HepG2 (cell line): Measurements from ENCODE around the gene RSPH1. TPM values are rescaled to one million over a fixed set of nuclear protein-coding genes. Genes with fewer than 3 reads are reported as not detected.

ENCODE experiments used
- ATAC-seq: fragments of 200-7000 bp; cut with Tn5 transposase; 3 replicates; pipeline ENCODE4 v1.9.1; 2020; ENCODE audit warnings: mild to moderate bottlenecking, moderate library complexity
- BruUV-seq: library from RNA; stranded (reverse); fragments of 400-500 nt; replicated peaks from 2 replicates; lab custom pipeline; 2021; lab: Mats Ljungman, UMichigan
- CTCF ChIA-PET: fragments of 300-600 bp; formaldehyde crosslinking; extraction: SDS; loops from one replicate; lab custom pipeline; 2021; ENCODE audit warnings: low total read pairs, inconsistent platforms, low intra/inter-chr PET ratio; lab: Yijun Ruan, JAX
- POLR2A ChIA-PET: fragments of 350-600 bp; sonication (Branson Sonifier 250); formaldehyde crosslinking; loops from one replicate; lab custom pipeline; 2020; ENCODE audit warnings: antibody characterized with exemption, inconsistent platforms; lab: Yijun Ruan, JAX
- DNase-seq: peaks from one replicate; pipeline ENCODE4 v3.0.0-alpha.2; 2015; ENCODE audit warnings: low spot score
- FAIRE-seq: peaks from 3 replicates; lab custom pipeline; 2011; peaks lifted over from hg19 to GRCh38; lab: Jason Lieb, UNC
- H2AFZ ChIP-seq: one replicate; pipeline ENCODE4 v1.6.1; 2011; ENCODE audit warnings: low read length, inconsistent platforms
- H3K27ac ChIP-seq: fragments of 300-600 bp; 3 replicates; pipeline ENCODE4 v1.8.0; 2011; ENCODE audit warnings: mixed run types, mild to moderate bottlenecking, mixed read lengths, low read length, inconsistent platforms; ENCODE audit not compliant: insufficient read depth; ENCODE audit errors: extremely low read length
- H3K27me3 ChIP-seq, 2 experiments: fragments of 200-600 bp in 1 of 2; 2 replicates in 1 of 2; 3 replicates in 1 of 2; pipeline versions ENCODE4 v1.6.0 to v1.8.0; 2011; ENCODE audit warnings: low read length in 2 of 2, mild to moderate bottlenecking in 2 of 2, moderate library complexity in 2 of 2, inconsistent platforms in 1 of 2; ENCODE audit not compliant: insufficient read depth in 2 of 2, control insufficient read depth in 1 of 2
- H3K36me3 ChIP-seq, 2 experiments: fragments of 200-600 bp in 1 of 2; replicated peaks in 1 of 2; 2 replicates in 1 of 2; 3 replicates in 1 of 2; pipeline versions ENCODE4 v1.5.1 to v1.8.0; 2011; ENCODE audit warnings: low read length in 2 of 2, inconsistent platforms in 1 of 2; ENCODE audit not compliant: insufficient read depth in 2 of 2, control insufficient read depth in 1 of 2
- H3K4me1 ChIP-seq: 2 replicates; pipeline ENCODE4 v1.5.1; 2012; ENCODE audit warnings: low read length, inconsistent platforms; ENCODE audit not compliant: insufficient read depth
- H3K4me2 ChIP-seq: 2 replicates; pipeline ENCODE4 v1.6.0; 2011; ENCODE audit warnings: low read depth, low read length, inconsistent platforms
- H3K4me3 ChIP-seq, 3 experiments: fragments of 200-600 bp in 1 of 3; sonication (generic), shearing (Covaris generic) in 1 of 3; replicated peaks in 1 of 3; 2 replicates each; pipeline ENCODE4 v1.5.1; 2011 to 2016; ENCODE audit warnings: low read length in 3 of 3, inconsistent platforms in 2 of 3, low read depth in 2 of 3, mild to moderate bottlenecking in 2 of 3, control low read depth in 1 of 3, mixed read lengths in 1 of 3; ENCODE audit not compliant: insufficient read depth in 1 of 3
- H3K79me2 ChIP-seq: one replicate; pipeline ENCODE4 v1.6.1; 2011; ENCODE audit warnings: low read length, inconsistent platforms; ENCODE audit not compliant: insufficient read depth
- H3K9ac ChIP-seq: 2 replicates; pipeline ENCODE4 v1.6.0; 2011; ENCODE audit warnings: mild to moderate bottlenecking, low read depth, low read length, inconsistent platforms; ENCODE audit not compliant: insufficient read depth
- H3K9me3 ChIP-seq: 2 replicates; pipeline ENCODE4 v1.5.1; 2012; ENCODE audit warnings: mild to moderate bottlenecking, low read length
- H4K20me1 ChIP-seq: 2 replicates; pipeline ENCODE4 v1.6.0; 2011; ENCODE audit warnings: inconsistent platforms, mild to moderate bottlenecking, low read length, moderate library complexity; ENCODE audit not compliant: insufficient read depth
- BCL3 ChIP-seq: sonication (generic); formaldehyde crosslinking; IDR thresholded peaks from 2 replicates; pipeline ENCODE4 v1.5.1; 2020; ENCODE audit warnings: mild to moderate bottlenecking, missing genetic modification reagents, moderate library complexity
- CEBPG ChIP-seq: IDR thresholded peaks from 2 replicates; pipeline ENCODE4 v1.6.1; 2016
- NFKB2 ChIP-seq: sonication (generic); formaldehyde crosslinking; IDR thresholded peaks from 2 replicates; pipeline ENCODE4 v1.4.0; 2020; ENCODE audit warnings: missing genetic modification reagents, borderline replicate concordance
- PAF1 ChIP-seq: IDR thresholded peaks from 2 replicates; pipeline ENCODE4 v1.6.1; 2016; ENCODE audit warnings: missing genetic modification reagents, missing compliant biosample characterization
- RAD21 ChIP-seq: fragments of 450-650 bp; formaldehyde crosslinking; IDR thresholded peaks from 2 replicates; pipeline ENCODE4 v1.5.0; 2020; ENCODE audit warnings: mild to moderate bottlenecking
- RFX3 ChIP-seq: IDR thresholded peaks from 2 replicates; pipeline ENCODE4 v1.6.1; 2016; ENCODE audit warnings: missing biosample characterization, missing genetic modification reagents
- ZKSCAN5 ChIP-seq: sonication (generic); formaldehyde crosslinking; IDR thresholded peaks from 2 replicates; pipeline ENCODE4 v1.5.1; 2020; ENCODE audit warnings: mild to moderate bottlenecking, missing genetic modification reagents
- ZMAT5 ChIP-seq: sonication (generic); formaldehyde crosslinking; IDR thresholded peaks from 2 replicates; pipeline ENCODE4 v1.5.0; 2020; ENCODE audit warnings: mild to moderate bottlenecking, low read depth, missing genetic modification reagents, borderline replicate concordance
- ZNF281 ChIP-seq: sonication (generic); formaldehyde crosslinking; IDR thresholded peaks from 2 replicates; pipeline ENCODE4 v1.4.0; 2020; ENCODE audit warnings: missing genetic modification reagents, borderline replicate concordance
- ZNF331 ChIP-seq: sonication (generic); formaldehyde crosslinking; IDR thresholded peaks from 2 replicates; pipeline ENCODE4 v1.4.0; 2020; ENCODE audit warnings: missing genetic modification reagents
- ZNF446 ChIP-seq: sonication (generic); formaldehyde crosslinking; IDR thresholded peaks from 2 replicates; pipeline ENCODE4 v1.5.0; 2020; ENCODE audit warnings: mild to moderate bottlenecking, missing genetic modification reagents
- ZNF512 ChIP-seq: sonication (generic); formaldehyde crosslinking; IDR thresholded peaks from 2 replicates; pipeline ENCODE4 v1.4.0; 2020; ENCODE audit warnings: mild to moderate bottlenecking, missing genetic modification reagents
- ZNF543 ChIP-seq: sonication (generic); formaldehyde crosslinking; IDR thresholded peaks from 2 replicates; pipeline ENCODE4 v1.4.0; 2020; ENCODE audit warnings: mild to moderate bottlenecking, missing genetic modification reagents
- WGBS: methylation state at CpG from one replicate; pipeline ENCODE4 v1.1.6; 2017; ENCODE audit warnings: low lambda C conversion rate; 5-methylcytosine and 5-hydroxymethylcytosine counted together
- in situ Hi-C: cut with HindIII; loops from 2 replicates; pipeline ENCODE4 v1.10.0; 2017; ENCODE audit warnings: low pct_unique_long_range_greater_than_20kb; ENCODE audit not compliant: extremely low pct_ligation_motif_present
- intact Hi-C: fragments of 100-400 bp; cut with micrococcal nuclease; formaldehyde crosslinking; loops from one replicate; pipeline ENCODE4 v1.10.0; 2022; ENCODE audit not compliant: unreplicated experiment
- polyA plus RNA-seq, 8 experiments: library from polyadenylated mRNA; depleted of rRNA in 3 of 8; stranded (reverse) in 7 of 8; unstranded in 1 of 8; fragments of >200 nt; fragmentation: Illumina TruSeq in 4 of 8; extraction: Trizol in 4 of 8; gene quantifications; 2 replicates each; pipeline versions ENCODE4 v1.2.1 to v1.2.3, GENCODE V29; 2011 to 2016; ENCODE audit warnings: low read depth in 4 of 8, missing spikeins in 1 of 8, mixed read lengths in 1 of 8; ENCODE audit not compliant: insufficient read depth in 1 of 8
- total RNA-seq, 5 experiments: library from RNA; depleted of rRNA; stranded (reverse); fragments of >200 nt; fragmentation: Illumina TruSeq; extraction: Trizol; gene quantifications; 2 replicates each; pipeline ENCODE4 v1.2.3, GENCODE V29; 2016; ENCODE audit warnings: low read depth in 1 of 5

Gene RSPH1
- total and polyA plus RNA-seq, 2 of the 13 experiments (the other 11 are each of a cell fraction or from before 2014, with no cell fraction given), result not detected

GRCh38 chr21:42489006-42489563 is 6.9 kb downstream of the RSPH1 start:
- no TSS peak for BruUV-seq
- no peak overlapping the region for H2AFZ ChIP-seq
- ChIA-PET CTCF (no interaction called here), POLR2A (no interaction called here)
- ATAC-seq, result no peak
- H3K9me3 ChIP-seq, result 0 out of 2 replicates have a peak, but pooled peaks cover 5% of the 10 kb centered on the region
- TF ChIP-seq CEBPG (CRISPR knock-in tag) (no peak), BCL3 (no peak), NFKB2 (CRISPR knock-in tag) (no peak), ZNF512 (no peak), PAF1 (CRISPR knock-in tag) (no peak), RAD21 (CRISPR knock-in tag) (no peak), RFX3 (CRISPR knock-in tag) (no peak), ZNF281 (no peak), ZNF543 (CRISPR knock-in tag) (no peak), ZNF331 (CRISPR knock-in tag) (no peak), ZKSCAN5 (CRISPR knock-in tag) (no peak), ZMAT5 (CRISPR knock-in tag) (no peak), ZNF446 (CRISPR knock-in tag) (no peak)
- 0% methylated on average over 2 of the region's 2 CpGs for WGBS
- DNase-seq, result no peak
- no peak overlapping the region for H3K4me3 ChIP-seq
- no peaks in the 10 kb centered on the region for H3K36me3 ChIP-seq
- in situ Hi-C loops (no loop called here), intact Hi-C loops (no loop called here)
- H3K27me3 ChIP-seq, result peaks cover 1 to 19% of the 10 kb centered on the region in 2 experiments; a peak in 2 of 5 replicates
- H3K27ac ChIP-seq, result no peak overlapping the region
- H3K9ac ChIP-seq, result no peak overlapping the region
- no peak overlapping the region for H3K4me2 ChIP-seq
- no peaks in the 10 kb centered on the region for H4K20me1 ChIP-seq
- no peaks in the 10 kb centered on the region for H3K79me2 ChIP-seq
- peaks cover 10% of the 10 kb centered on the region for H3K4me1 ChIP-seq
- FAIRE-seq, result no peak
